ENCODE results near the gene ZNF124.
"Not testable (repeated sequence)": the region's sequence is repeated elsewhere in the genome, so short reads cannot be mapped to it uniquely, and the experiment has no call there.

The ZNF124 gene

DNA sequence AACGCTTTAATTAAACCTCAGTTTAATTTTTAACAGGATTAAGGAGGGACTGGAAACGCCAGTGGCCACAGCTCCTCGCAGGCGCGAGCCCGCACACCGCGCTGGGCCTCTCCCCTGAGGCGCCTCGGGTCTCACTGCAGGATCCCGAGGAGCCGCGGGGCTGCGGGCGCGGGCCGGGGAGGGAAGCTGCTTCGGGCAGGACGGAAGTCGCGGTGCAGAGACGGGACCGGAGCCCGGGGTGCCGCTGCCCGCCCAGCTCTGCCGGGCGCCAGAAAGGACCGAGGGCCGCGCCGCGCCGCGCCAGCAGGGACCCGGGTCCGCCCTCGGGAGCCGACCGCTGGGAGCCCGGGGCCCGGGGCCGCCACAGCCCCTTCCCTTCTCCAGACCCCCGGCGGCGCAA lies 377 bp downstream of the ZNF124 start:
- DNase-seq = not testable (repeated sequence)

DNA sequence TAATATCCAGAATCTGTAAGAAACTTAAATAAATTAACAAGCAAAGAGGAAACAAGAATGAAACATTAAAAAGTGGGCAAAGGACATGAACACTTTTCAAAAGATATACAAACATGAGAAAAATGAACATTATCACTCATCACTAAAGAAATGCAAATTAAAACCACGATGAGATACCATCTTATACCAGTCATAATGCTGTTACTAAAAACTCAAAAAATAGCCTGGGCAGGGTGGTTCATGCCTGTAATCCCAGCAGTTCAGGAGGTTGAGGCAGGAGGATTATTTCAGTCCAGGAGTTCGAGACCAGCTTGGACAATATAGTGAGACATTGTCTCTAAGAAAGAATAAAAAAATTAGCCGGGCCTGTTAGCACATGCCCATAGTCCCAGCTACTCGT lies 6.1 kb downstream of the ZNF124 start:
- DNase-seq = no peak

DNA sequence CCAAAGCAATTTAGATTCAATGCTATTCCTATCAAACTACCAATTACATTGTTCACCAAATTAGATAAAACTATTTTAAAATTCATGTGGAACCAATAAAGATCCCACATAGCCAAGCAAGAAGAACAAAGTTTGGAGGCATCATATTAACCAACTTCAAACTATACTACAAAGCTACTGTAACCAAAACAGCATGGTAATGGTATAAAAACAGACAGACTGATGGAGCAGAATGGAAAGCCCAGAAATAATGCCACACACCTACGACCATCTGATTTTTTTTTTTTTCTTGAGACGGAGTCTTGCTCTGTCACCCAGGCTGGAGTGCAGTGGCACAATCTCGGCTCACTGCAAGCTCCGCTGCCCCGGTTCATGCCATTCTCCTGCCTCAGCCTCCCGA lies 7.1 kb downstream of the ZNF124 start:
- no peak for DNase-seq

DNA sequence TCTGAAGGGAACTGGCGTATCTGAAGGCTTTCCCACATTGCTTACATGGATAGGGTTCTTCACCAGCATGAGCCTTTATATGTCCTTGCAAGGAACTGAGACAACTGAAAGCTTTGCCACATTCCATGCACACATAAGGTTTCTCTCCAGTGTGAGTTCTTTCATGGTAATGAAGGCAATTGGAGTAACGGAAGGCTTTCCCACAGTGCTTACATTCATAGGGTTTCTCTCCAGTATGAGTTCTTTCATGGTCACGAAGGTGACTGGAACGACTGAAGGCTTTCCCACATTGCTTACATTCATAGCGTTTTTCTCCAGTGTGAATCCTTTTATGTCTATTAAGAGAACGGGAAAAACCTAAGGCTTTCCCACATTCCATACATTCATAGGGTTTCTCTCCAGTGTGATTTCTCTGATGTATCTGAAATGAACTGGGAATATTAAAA lies 15.0 kb downstream of the ZNF124 start:
- DNase-seq = no peak

DNA sequence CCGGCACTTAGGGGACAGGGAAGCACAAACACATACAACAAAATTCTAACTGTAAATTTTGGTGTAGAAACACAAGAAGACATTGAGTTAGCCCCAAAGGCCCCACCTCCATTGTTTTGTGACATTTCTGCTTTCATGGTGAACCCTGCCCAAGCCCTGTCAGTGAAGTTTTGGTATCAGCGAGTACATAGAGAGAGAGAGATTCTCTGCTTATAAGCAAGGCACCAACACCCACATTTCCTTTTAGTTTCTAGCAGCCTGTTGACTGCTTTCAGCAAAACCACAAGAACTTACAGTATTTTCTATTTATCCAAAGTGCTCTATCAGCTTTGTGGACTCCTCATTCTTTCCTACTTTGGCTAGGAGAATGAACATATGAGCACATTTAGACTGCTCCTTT lies 24.0 kb downstream of the ZNF124 start:
- DNase-seq = no peak

DNA sequence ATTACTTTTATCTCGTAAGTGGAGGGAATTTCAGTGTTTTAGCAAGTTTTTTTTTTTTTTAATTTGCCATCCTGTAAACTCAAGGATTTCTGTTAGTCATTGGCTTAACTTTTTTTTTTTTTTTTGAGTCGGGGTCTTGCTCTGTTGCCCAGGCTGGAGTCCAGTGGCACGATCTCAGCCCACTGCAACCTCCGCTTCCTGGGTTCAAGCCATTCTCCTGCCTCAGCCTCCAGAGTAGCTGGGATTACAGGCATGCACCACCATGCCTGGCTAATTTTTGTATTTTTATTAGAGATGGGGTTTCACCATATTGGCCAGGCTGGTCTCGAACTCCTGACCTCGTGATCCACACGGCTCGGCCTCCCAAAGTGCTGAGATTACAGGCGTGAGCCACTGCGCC lies 24.7 kb downstream of the ZNF124 start:
- DNase-seq = not testable (repeated sequence)

DNA sequence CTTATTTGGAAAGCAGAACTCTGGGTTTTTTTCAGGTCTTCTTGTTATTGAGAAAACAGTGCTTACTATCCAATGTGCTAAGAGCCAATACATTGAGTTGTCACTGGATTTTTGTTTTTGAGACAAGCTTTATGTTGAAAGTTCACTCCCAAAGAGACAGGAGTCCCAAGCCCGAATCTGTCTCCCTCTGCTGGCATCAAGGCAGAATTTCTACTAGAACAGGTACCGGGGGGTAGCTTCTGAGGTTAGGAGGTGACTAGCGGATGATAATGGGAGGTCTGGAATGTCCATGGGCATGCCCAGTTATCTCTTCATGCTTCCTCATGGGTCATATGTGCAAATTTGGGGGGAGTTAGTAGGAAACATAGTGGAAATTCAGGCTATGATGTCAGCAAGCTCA lies 25.1 kb downstream of the ZNF124 start:
- no peak for DNase-seq

DNA sequence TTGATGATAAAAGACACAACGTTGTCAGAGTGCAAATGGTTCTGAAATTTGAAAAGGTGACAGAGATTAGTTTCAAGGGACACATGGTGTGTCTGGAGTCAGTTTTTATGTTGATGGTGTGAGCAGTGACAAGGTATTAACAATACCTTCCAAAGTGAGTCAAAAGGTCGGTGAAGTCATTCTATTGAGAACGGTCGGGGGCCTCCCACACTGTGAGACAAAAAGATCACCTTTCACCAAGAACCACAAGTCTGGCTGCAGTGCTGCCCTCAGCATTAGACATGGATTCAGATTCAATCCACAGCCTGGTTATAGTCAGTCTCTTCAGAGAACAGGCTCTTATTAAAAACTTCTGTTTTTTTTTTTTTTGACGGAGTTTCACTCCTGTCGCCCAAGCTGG lies 26.5 kb downstream of the ZNF124 start:
- DNase-seq = no peak

DNA sequence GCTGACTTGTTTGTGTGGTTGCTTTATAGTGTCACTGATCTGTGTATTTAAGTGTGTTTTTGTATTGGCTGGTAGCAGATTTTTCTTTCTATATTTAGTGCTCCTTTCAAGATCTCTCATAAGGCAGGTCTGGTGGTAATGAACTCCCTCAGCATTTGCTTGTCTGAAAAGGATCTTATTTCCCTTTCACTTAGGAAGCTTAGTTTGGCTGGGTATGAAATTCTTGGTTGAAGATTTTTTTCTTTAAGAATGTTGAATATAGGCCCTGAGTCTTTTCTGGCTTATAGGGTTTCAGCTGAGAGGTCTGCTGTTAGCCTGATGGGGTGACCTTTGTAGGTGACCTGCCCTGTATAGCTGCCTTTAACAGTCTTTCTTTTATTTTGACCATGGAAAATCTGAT lies 32.3 kb downstream of the ZNF124 start:
- DNase-seq = not testable (repeated sequence)

DNA sequence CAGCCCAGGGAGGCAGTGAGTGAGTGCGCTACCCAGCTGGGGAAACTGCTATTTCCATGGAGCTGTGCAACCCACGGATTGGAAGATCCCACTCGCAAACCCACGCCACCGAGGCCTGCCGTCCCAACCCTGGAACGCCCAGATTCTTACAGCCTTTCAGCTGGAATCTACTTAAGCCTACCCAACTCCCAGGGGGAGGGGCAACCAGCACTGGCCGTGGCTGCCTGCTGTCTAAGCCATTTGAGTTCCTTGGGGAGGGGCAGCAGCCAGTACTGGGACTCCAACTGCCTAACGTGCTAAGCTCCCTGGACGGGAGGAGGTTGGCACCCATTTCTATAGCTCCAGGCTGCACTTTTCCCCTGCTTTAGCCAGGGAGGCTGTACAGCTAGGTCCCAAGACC lies 40.6 kb downstream of the ZNF124 start:
- DNase-seq = no peak

DNA sequence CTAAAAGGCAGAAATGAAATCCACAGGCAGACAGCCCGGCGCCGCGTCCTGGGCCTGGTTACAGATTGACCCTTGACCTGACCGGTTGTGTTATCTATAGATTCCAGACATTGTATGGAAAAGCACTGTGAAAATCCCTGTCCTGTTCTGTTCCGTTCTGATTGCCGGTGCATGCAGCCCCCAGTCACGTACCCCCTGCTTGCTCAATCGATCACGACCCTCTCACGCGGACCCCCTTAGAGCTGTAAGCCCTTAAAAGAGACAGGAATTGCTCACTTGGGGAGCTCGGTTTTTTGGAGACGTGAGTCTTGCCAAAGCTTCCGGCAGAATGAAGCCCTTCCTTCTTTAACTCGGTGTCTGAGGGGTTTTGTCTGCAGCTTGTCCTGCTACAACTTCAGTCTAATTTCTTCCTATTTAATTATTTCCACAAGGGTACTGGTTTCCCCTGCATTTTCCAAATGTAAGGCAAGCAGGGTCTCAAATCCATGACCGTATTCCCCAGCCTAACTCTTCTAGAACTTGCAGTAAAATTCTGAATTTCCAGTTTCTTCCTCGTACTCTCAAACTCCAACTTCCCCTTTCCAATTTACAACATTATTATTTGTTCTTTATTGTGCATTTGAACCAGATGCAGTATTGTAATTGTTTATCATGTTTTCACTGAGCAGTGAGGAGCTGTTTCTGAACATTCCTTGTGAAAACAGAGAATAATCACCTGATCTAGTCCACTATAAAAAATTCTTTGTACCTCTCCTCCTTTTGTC lies 44.1 kb downstream of the ZNF124 start:
- DNase-seq = not testable (repeated sequence)

DNA sequence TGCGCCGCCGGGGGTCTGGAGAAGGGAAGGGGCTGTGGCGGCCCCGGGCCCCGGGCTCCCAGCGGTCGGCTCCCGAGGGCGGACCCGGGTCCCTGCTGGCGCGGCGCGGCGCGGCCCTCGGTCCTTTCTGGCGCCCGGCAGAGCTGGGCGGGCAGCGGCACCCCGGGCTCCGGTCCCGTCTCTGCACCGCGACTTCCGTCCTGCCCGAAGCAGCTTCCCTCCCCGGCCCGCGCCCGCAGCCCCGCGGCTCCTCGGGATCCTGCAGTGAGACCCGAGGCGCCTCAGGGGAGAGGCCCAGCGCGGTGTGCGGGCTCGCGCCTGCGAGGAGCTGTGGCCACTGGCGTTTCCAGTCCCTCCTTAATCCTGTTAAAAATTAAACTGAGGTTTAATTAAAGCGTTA lies 45.2 kb downstream of the ZNF124 start:
- not testable (repeated sequence) for DNase-seq

DNA sequence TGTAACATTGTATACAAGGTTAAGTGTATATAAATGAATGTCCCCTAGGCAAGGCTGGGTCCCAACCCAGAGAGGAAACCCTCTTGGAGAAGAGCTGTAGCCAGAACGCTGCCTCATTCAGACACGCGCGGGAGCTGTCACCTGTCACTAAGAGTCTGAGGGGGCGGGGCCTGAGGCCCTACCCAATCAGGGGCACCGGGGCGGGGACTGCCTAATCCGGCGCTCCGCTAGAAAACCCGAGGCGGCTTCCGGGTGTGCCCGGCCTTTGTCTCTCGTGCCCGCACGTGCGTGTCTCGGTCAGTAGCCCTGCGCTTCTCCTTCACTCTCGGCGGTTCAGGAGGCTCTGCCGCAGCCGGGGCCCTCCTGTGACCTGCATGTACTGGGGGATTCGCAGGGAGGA lies 45.7 kb downstream of the ZNF124 start:
- DNase-seq = not testable (repeated sequence)

DNA sequence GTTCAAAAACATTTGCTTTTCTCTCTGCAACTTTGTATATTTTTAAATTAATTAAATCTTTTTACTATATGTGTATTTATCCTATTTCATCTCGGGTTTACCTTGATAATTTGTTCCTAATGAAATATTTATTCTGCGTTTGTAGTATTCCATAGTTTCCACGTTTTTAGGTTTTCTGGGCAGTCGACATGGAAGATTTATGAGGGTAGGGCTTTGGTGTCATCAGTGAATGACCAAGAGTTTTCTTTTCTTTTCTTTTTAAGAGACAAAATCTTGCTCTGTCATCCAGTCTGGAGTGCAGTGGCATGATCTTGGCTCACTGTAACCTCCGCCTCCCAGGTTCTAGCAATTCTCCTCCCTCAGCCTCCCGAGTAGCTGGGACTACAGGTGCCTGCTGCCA lies 50.4 kb downstream of the ZNF124 start:
- no peak for DNase-seq

DNA sequence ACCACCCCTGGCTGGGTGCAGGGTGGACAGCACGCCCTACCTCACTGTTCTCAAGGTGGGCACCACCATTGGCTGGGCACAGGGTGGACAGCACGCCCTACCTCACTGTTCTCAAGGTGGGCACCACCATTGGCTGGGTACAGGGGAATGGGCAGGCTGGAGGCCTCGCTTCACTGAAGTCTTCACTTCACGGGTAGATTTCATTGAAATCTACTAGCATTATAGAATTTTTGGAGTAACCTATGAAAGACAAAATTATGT lies 51.5 kb downstream of the ZNF124 start:
- not testable (repeated sequence) for DNase-seq

DNA sequence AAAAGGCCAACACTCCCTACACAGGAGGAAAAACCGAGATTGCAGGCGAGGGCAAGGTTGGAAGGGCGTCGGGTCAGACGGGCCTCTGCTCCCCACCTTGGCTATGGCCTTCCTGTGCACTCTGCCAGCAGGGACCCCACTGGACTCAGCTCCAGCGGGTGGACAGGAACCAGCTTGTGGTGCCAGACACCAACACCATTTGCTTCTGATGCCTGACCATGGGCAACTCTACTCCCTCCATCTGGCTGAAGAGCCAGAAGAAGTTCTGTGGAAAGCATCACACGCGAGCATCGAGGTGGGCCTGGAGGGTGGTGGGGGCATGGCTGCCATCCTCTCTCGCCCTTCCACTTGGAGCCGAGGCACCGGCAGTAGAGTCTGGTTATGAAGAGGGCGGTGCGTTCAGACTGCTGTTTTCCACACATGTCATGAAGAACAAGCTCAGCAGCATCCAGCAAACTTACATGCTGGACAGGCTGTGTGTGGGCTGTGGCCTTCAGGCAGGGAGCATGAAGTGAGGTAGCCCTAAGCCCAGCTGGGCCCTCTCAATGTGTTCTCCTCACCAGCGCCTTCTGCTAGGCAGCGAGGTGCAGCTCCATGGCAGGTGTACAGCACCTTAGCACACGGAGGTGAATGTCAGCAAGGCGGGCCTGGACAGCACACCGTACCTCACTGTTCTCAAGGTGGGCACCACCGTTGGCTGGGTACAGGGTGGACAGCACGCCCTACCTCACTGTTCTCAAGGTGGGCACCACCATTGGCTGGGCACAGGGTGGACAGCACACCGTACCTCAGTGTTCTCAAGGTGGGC lies 52.0 kb downstream of the ZNF124 start:
- no peak for DNase-seq

DNA sequence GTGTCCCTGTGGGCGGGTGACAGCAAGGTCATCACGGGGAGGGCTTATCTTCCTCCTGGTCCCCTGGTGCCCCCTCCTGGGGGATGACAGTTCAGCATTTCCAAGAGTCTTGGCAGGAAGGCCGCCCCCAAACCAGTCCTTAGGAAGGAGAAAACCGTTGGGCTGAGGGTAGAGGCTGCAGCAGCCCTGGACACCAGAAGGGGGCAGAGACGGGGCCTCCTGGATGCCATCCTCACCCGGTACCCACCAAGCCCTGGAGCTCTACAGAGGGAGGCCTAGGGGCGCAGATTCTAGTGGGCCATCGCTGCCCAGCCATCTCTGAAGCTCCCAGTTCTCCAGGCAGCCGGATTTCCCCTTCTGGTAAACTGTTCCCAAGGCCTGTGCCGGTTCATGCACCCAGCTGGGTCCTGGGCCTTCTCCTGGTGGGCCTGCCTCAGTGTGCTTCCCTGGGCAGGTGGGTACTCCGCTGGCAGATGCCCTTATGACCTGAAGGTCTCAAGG lies 52.8 kb downstream of the ZNF124 start:
- DNase-seq = no peak

DNA sequence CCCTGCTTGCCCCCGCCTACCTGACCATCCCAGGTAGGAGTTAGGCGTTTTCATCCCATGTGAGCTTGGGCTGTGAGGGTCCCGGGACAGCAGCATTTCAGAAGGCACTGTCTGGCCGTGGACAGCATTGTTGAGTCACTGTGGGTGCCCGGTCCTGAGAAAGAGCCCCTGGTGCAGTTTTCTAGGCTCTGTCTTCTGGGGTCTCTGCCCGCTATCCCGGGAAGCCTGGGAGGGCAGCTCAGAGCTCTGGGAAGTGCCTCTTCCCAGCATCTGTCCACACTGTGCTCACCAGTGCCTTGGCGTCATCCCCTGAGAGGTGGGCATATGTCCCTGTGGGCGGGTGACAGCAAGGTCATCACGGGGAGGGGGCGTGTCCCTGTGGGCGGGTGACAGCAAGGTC lies 56.3 kb downstream of the ZNF124 start:
- no peak for DNase-seq

DNA sequence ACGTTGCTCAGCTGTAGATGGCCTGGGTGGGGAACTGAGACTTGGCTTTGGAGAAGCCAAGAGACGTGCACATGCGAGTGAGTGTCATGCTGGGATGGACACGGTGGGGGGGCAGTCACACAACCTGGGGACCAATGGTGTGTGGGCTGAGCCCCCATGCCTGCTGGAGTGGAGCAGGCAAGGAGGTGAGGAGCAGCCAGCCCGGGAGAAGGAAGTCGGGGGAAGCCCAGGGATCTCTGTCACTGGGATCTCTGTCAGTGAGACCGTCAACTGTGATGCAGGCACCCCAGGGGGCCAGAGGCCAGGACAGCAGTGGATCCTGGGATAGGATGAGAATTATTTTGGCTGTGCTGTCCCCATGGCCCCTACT lies 56.7 kb downstream of the ZNF124 start:
- no peak for DNase-seq

DNA sequence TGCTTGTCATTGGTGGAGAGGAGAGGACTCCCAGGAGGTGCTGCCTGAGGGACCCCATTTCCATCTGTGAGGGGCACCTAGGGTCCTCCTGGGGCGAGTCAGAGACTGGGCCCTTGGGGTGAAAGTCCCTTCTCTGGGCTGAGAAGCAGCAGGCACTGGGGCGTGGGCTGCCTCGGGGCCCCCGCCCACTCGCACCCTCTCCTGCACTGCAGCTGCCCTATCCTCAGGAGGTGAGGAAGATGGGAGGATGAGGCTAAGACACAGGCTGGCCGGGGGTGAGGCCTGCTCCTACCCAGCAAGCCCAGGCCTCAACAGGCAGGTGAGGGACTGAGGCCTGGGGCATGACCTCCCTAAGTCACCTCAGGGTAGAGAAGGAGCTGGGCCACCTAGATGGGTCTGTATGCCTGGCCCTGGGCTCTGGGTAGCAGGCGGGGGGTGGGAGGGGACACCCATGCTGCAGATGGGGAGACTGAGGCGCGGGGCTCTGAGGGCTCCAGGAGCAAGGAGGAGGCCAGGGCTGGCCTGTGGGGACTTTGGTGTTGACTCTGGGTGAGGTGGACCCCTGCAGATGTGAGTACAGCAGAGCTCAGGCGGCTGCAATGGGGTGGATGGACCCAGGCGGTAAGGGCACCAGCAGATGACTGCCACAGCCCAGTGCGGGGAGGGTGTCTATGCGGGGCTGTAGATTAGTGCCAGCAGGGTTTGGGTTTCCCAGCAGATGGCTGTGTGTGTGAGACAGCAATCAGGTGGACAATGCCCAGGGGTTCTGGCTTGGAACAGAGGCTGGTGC lies 57.3 kb downstream of the ZNF124 start:
- DNase-seq = no peak

DNA sequence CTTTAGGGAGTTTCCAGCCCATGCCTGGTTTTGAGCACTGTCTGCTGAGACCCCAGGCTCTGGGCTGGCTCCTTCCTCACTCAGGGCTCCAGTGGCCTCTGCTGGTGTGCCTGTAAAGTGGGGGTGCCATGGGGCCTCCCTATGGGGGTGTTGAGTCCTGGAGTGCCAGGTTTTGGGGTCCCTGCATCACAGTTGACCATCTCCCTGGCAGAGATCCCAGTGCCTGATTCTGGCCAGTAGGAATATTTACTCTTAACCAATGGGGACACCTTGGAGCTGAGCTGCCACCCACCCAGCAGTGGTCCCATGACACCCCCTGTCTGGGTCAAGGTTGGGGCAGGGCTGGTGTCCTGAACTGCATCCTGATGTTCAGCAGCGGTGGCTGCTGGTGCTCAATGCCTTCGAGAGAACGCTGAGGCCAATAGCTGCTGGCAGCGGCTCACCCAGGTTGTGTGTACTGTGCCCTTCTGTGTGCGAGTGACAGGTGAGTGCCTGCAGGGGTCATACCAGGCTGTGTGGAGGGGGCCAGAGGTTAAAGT lies 58.0 kb downstream of the ZNF124 start:
- DNase-seq = no peak

DNA sequence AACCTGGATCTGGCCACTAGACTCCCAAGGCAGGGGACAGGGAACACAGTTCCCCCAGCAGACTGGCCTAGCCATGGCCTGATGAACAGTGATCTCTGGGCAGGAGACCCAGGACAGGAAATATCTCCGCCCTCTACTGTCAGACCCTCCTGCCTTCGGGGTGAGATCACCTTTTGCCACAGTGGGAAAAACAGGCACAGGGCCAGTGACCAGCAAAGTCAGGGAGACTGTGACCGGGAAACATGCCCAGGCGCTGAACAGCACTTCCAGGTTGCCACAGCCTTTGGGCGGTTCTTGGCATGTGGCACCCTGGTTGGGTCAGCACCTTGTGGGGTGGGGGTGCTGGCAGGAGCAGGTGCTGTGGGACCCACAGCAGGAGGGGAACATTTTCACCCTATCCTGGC lies 58.7 kb downstream of the ZNF124 start:
- no peak for DNase-seq

DNA sequence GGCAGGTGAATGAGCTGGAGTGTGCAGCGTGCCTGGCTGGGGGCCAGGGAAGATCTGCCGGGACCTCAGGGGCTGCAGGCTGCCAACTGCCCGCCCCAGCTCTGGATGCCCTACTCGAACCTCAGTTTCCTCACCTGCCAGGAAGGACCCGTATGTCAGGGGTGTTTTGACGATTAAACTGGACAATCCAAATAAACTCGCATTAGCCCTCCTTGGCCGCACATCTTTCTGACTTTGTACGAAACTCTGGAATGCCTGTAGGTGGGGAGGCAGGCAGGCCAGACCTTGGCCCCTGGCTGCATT lies 59.4 kb downstream of the ZNF124 start:
- no peak for DNase-seq
